HUES64 (cell line): Measurements from ENCODE around the gene CSTF2.

Experiments used
- H3K27ac ChIP-seq: 2 replicates; pipeline ENCODE4 v1.7.0; 2013; ENCODE audit warnings: low read depth, low read length, inconsistent platforms
- H3K27me3 ChIP-seq: 2 replicates; pipeline ENCODE4 v1.6.1; 2013; ENCODE audit warnings: mild to moderate bottlenecking, low read length; ENCODE audit not compliant: insufficient read depth
- H3K36me3 ChIP-seq: 2 replicates; pipeline ENCODE4 v1.6.1; 2013; ENCODE audit warnings: mild to moderate bottlenecking, low read length; ENCODE audit not compliant: insufficient read depth
- H3K4me1 ChIP-seq: 2 replicates; pipeline ENCODE4 v1.6.1; 2013; ENCODE audit warnings: mild to moderate bottlenecking, low read length, moderate library complexity; ENCODE audit not compliant: insufficient read depth
- H3K4me3 ChIP-seq: 2 replicates; pipeline ENCODE4 v1.5.1; 2013; ENCODE audit warnings: mild to moderate bottlenecking, low read length, moderate library complexity
- H3K9ac ChIP-seq: 2 replicates; pipeline ENCODE4 v1.6.1; 2013; ENCODE audit warnings: mild to moderate bottlenecking, low read depth, low read length
- H3K9me3 ChIP-seq: 2 replicates; pipeline ENCODE4 v1.6.1; 2013; ENCODE audit warnings: low read depth, low read length; ENCODE audit not compliant: insufficient read depth
- WGBS: fragments of 150-250, 120-280 bp; methylation state at CpG from one replicate; pipeline ENCODE4 v1.1.7; 2013; ENCODE audit warnings: missing lambda C conversion rate; 5-methylcytosine and 5-hydroxymethylcytosine counted together

The CSTF2 gene

GRCh38 chrX:100871594-100872560 is 51.7 kb downstream of the CSTF2 start:
- Histone ChIP-seq H3K4me3 (no peak overlapping the region), H3K4me1 (no peaks in the 10 kb centered on the region), H3K27me3 (no peaks in the 10 kb centered on the region), H3K36me3 (no peaks in the 10 kb centered on the region), H3K9ac (no peak overlapping the region), H3K27ac (no peak overlapping the region), H3K9me3 (no peaks in the 10 kb centered on the region)
- 89% methylated on average over 8 of the region's 9 CpGs for WGBS

- Histone ChIP-seq H3K4me1 (no peaks in the 10 kb centered on the region), H3K27ac (no peak within 1 kb of the TSS), H3K27me3 (no peaks in the 10 kb centered on the region), H3K4me3 (no peak within 1 kb of the TSS), H3K36me3 (no peaks in the 10 kb centered on the region), H3K9ac (no peak within 1 kb of the TSS), H3K9me3 (no peaks in the 10 kb centered on the region)
- WGBS = 77% methylated on average over 2 of the region's 2 CpGs
These were observed 54.1 kb downstream of the CSTF2 start, which contains the start of gene NOX1 for GRCh38 chrX:100874325-100874724. TSS of gene NOX1 (minus strand) at chrX:100874359. CDS start at chrX:100874139, 220 bp downstream.

DNA sequence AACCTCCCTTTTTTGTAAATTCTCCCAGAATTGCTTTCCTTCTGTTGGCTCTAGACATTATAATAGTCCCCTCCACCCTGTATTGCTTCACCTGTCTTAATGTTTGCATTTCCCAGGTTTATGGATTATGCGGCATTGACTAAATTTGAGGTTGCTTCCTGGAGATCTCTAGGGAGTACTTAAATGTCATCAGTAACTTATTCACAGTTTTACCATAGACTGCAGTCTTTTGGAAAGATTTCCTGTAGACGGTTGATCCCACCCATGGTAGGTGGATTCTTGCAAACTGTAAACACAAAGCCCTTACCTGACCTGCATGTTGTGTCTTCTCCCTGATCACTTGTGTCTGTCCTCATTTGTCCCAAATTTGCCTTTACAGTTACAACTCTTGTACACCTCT is 60.2 kb downstream of the CSTF2 start:
- H3K4me3 ChIP-seq = no peak overlapping the region
- H3K4me1 ChIP-seq = no peaks in the 10 kb centered on the region
- 89% methylated on average over 1 of the region's 2 CpGs for WGBS
- H3K27ac ChIP-seq = no peak overlapping the region
- no peaks in the 10 kb centered on the region for H3K27me3 ChIP-seq
- no peaks in the 10 kb centered on the region for H3K9me3 ChIP-seq
- H3K36me3 ChIP-seq = no peaks in the 10 kb centered on the region
- H3K9ac ChIP-seq = no peak overlapping the region

DNA sequence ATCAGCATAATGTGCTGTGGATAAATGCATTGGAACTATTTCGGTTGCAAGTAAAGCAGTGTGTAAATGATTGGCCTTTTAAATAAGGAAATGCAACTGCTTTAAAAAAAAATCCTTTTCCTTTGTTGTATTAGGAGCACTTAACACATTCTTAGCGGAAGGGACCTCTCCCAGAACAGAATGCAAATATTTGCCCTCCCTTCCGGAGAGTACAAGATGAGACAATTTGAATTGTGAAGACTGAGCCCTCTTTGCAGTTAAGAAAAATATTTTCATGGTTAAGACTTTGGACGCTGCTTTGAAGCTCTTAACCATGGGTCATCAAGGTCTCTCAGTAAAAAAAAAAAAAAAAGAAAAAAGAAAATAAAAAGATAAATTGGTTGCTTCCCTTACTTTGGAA is 63.5 kb downstream of the CSTF2 start:
- Histone ChIP-seq H3K4me1 (no peaks in the 10 kb centered on the region), H3K4me3 (no peak overlapping the region), H3K27me3 (no peaks in the 10 kb centered on the region), H3K36me3 (no peaks in the 10 kb centered on the region), H3K9me3 (no peaks in the 10 kb centered on the region), H3K9ac (no peak overlapping the region), H3K27ac (no peak overlapping the region)
- 34% methylated on average over 2 of the region's 4 CpGs for WGBS
